Heart left ventricle (tissue), 16 donors: Measurements from ENCODE around the gene VPS37C. TPM values are rescaled to one million over a fixed set of nuclear protein-coding genes. Genes with fewer than 3 reads are reported as not detected.

Experiments used
- ATAC-seq, 4 donors: fragments of 200-7000 bp; cut with Tn5 transposase; one replicate each; pipeline ENCODE4 v1.9.1; 2020 to 2022; ENCODE audit warnings: moderate library complexity in 4 of 4, mild to moderate bottlenecking in 3 of 4, moderate number of reproducible peaks in 1 of 4
- DNase-seq, 5 donors: peaks; one replicate each; pipeline ENCODE4 v3.0.0-alpha.2; 2020
- H3K27ac ChIP-seq, 12 donors: fragments of 200-600 bp; sonication (generic) in 4 of 12; one replicate each; pipeline versions ENCODE4 v1.5.0 to v1.8.0; 2016 to 2022; ENCODE audit warnings: mild to moderate bottlenecking in 2 of 12
- H3K27me3 ChIP-seq, 9 donors: fragments of 200-600 bp; sonication (generic) in 2 of 9; one replicate each; pipeline versions ENCODE4 v1.5.1 to v1.8.0; 2016 to 2022; ENCODE audit warnings: mild to moderate bottlenecking in 3 of 9
- H3K36me3 ChIP-seq, 9 donors: fragments of 200-600 bp; sonication (generic) in 2 of 9; one replicate each; pipeline versions ENCODE4 v1.5.0 to v1.8.0; 2018 to 2022; ENCODE audit warnings: mild to moderate bottlenecking in 2 of 9
- H3K4me1 ChIP-seq, 12 donors: fragments of 200-600 bp; sonication (generic) in 4 of 12; one replicate each; pipeline versions ENCODE4 v1.5.0 to v1.8.0; 2016 to 2022; ENCODE audit warnings: mild to moderate bottlenecking in 3 of 12
- H3K4me3 ChIP-seq, 12 donors: fragments of 200-600 bp; sonication (generic) in 4 of 12; one replicate each; pipeline versions ENCODE4 v1.5.0 to v1.8.0; 2017 to 2022; ENCODE audit warnings: mild to moderate bottlenecking in 9 of 12, moderate library complexity in 4 of 12
- H3K9me3 ChIP-seq, 12 donors: fragments of 200-600 bp; sonication (generic) in 4 of 12; one replicate each; pipeline versions ENCODE4 v1.5.0 to v1.8.0; 2016 to 2022; ENCODE audit warnings: mild to moderate bottlenecking in 1 of 12
- POLR2A ChIP-seq, 2 donors: fragments of 450-650 bp; IDR thresholded peaks; one replicate each; pipeline ENCODE4 v1.6.1; 2017; ENCODE audit warnings: antibody characterized with exemption in 2 of 2, mild to moderate bottlenecking in 2 of 2, moderate library complexity in 2 of 2
- WGBS, 4 donors: extraction: QIAGEN DNeasy Blood & Tissue Kit in 2 of 4; methylation state at CpG; one replicate each; pipeline versions ENCODE4 v1.1.5 to v1.1.7; 2013 to 2018; 5-methylcytosine and 5-hydroxymethylcytosine counted together
- intact Hi-C, 10 donors: fragments of 100-400 bp; cut with DNase I; formaldehyde crosslinking; loops; one replicate each; pipeline versions ENCODE4 v1.11.1 to v1.14.2; 2022
- polyA plus RNA-seq, 2 donors: library from polyadenylated mRNA; stranded (reverse); fragments of 200-250 nt; gene quantifications; one replicate each; pipeline ENCODE4 v1.2.3, GENCODE V29; 2013
- total RNA-seq, 9 donors: library from RNA; depleted of rRNA in 2 of 9; stranded (reverse); fragments of >200 nt in 2 of 9; fragmentation: NEBNext Ultra II Directional in 3 of 9; extraction: Animal tissue kit (Norgen Biotek cat#: 25700) in 3 of 9; gene quantifications; one replicate each; pipeline versions ENCODE4 v1.1.0 to v1.2.4, GENCODE V29; 2016 to 2023
- TF ChIP-seq, protein P1 (sequence below), 12 donors: fragments of 200-600 bp; sonication (generic) in 4 of 12; IDR thresholded peaks; one replicate each; pipeline versions ENCODE4 v1.5.0 to v1.8.0; 2018 to 2022; ENCODE audit warnings: antibody characterized with exemption in 12 of 12, mild to moderate bottlenecking in 5 of 12
- donor health status: ischemic (EF 13 %, LVEDD 7.1; RV severe dilation, severe dysfunction).
- donor health status: healthy with polysubstance abuse.
- donor health status: DM: no; HTN: yes; CAD: no.
- donor health status: DM: no; HTN: no; CAD: no.
- donor health status: ischemic (EF 25% LVEDD 6.9; RV normal size, moderate dysfunction).
- donor health status: ischemic (EF 25% LVEDD 5.7; RV mildly dilated, moderate dysfunction).
- donor health status: healthy.
- donor health status: DM: yes; HTN: yes; CAD: no.
- donor health status: ischemic (EF 35%, LVEDD 5.7; RV mildly dilated, moderate dysfunction).
- donor health status: nonischemic (EF 11% LVEDD 7.7; RV severe dilation, severe dysfunction).
- donor health status: DM: yes; HTN: yes; CAD: no.
- donor health status: PGD.
- donor health status: ischemic (EF 29% LVEDD 5.4; RV normal size, mild dysfunction).
- donor health status: nonischemic (EF 23%, LVEDD 6.1; RV moderate dilation, normal function).

The VPS37C gene
- total and polyA plus RNA-seq, 11 donors = 11.0 to 29.0 (median 17.1) TPM

GRCh38 chr11:61174949-61175348, 13.7 kb upstream of the VPS37C start:
- intact Hi-C loops = no loop called here
- ATAC-seq = no peak
- 75 to 86% (median 77%) methylated on average over 6 of the region's 6 CpGs for whole genome bisulfite sequencing, 4 donors

GRCh38 chr11:61174273-61174672, 13.0 kb upstream of the VPS37C start:
- no peaks in the 10 kb centered on the region for H3K36me3 ChIP-seq
- intact Hi-C loops = no loop called here
- DNase-seq (no peak), ATAC-seq (no peak)
- TF ChIP-seq, protein P1, sequence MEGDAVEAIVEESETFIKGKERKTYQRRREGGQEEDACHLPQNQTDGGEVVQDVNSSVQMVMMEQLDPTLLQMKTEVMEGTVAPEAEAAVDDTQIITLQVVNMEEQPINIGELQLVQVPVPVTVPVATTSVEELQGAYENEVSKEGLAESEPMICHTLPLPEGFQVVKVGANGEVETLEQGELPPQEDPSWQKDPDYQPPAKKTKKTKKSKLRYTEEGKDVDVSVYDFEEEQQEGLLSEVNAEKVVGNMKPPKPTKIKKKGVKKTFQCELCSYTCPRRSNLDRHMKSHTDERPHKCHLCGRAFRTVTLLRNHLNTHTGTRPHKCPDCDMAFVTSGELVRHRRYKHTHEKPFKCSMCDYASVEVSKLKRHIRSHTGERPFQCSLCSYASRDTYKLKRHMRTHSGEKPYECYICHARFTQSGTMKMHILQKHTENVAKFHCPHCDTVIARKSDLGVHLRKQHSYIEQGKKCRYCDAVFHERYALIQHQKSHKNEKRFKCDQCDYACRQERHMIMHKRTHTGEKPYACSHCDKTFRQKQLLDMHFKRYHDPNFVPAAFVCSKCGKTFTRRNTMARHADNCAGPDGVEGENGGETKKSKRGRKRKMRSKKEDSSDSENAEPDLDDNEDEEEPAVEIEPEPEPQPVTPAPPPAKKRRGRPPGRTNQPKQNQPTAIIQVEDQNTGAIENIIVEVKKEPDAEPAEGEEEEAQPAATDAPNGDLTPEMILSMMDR (IDR thresholded peaks at IDR 0.05) = no peak
- no peak for TF ChIP-seq POLR2A (IDR thresholded peaks at IDR 0.05)
- no peaks in the 10 kb centered on the region for H3K9me3 ChIP-seq
- peaks cover 0 to 10% (median 0%) of the 10 kb centered on the region in 9 donors for H3K27me3 ChIP-seq
- H3K4me1 ChIP-seq = peaks cover 0 to 14% (median 0%) of the 10 kb centered on the region in 12 donors
- 62 to 70% (median 64%) methylated on average over 5 to 6 of the region's 6 CpGs for WGBS, 4 donors
- H3K27ac ChIP-seq = no peak overlapping the region
- H3K4me3 ChIP-seq = no peak overlapping the region

More at GRCh38 chr11:61174949-61175348, 13.7 kb upstream of the VPS37C start:
- no peaks in the 10 kb centered on the region for H3K9me3 ChIP-seq
- TF ChIP-seq POLR2A (IDR thresholded peaks at IDR 0.05) = no peak
- no peak for DNase-seq
- no peak overlapping the region for H3K27ac ChIP-seq
- no peak overlapping the region for H3K4me3 ChIP-seq
- no peaks in the 10 kb centered on the region for H3K36me3 ChIP-seq
- peaks cover 0 to 14% (median 0%) of the 10 kb centered on the region in 12 donors for H3K4me1 ChIP-seq
- peaks cover 0 to 10% (median 0%) of the 10 kb centered on the region in 9 donors for H3K27me3 ChIP-seq

- Histone ChIP-seq H3K36me3 (no peaks in the 10 kb centered on the region), H3K4me1 (peaks cover 0 to 17% (median 0%) of the 10 kb centered on the region in 12 donors), H3K27me3 (peaks cover 0 to 15% (median 0%) of the 10 kb centered on the region in 9 donors), H3K4me3 (no peak overlapping the region), H3K9me3 (no peaks in the 10 kb centered on the region), H3K27ac (no peak overlapping the region)
- intact Hi-C loops = no loop called here
- no peak for DNase-seq
- ATAC-seq = no peak
- TF ChIP-seq, protein P1 (IDR thresholded peaks at IDR 0.05) = peak in 1 of 12 donors; percentile 15
- no peak for TF ChIP-seq POLR2A (IDR thresholded peaks at IDR 0.05)
- 66 to 82% (median 71%) methylated on average over 4 of the region's 4 CpGs for WGBS, 4 donors
These were observed 12.2 kb upstream of the VPS37C start for GRCh38 chr11:61173456-61173855.

DNA sequence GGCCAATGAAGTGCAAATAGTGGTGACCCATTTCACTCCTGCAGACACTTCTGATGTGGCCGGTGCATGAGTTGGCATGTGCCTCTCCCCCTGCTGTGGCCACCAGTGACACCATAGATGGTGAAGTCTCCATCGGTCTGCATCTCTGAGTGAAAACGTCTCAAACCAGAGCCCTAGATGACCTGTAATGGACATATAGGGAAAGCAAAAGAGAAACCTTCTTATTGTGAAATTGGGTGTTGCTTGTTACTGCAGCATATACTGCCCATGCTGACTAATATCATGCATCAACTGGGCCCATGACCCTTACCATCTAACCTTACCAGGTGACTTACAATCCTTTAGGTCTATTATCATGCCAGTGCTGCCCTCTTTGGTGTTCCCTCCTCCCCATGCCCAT, 11.7 kb upstream of the VPS37C start:
- DNase-seq (no peak), ATAC-seq (no peak)
- Histone ChIP-seq H3K27me3 (peaks cover 0 to 15% (median 0%) of the 10 kb centered on the region in 9 donors), H3K36me3 (no peaks in the 10 kb centered on the region), H3K4me3 (no peak overlapping the region), H3K9me3 (no peaks in the 10 kb centered on the region), H3K27ac (no peak overlapping the region), H3K4me1 (peaks cover 0 to 22% (median 0%) of the 10 kb centered on the region in 12 donors)
- no peak for TF ChIP-seq POLR2A (IDR thresholded peaks at IDR 0.05)
- TF ChIP-seq, protein P1 (IDR thresholded peaks at IDR 0.05) = no peak
- 90 to 100% (median 92%) methylated on average over 3 of the region's 3 CpGs for WGBS, 4 donors
- intact Hi-C loops = no loop called here

DNA sequence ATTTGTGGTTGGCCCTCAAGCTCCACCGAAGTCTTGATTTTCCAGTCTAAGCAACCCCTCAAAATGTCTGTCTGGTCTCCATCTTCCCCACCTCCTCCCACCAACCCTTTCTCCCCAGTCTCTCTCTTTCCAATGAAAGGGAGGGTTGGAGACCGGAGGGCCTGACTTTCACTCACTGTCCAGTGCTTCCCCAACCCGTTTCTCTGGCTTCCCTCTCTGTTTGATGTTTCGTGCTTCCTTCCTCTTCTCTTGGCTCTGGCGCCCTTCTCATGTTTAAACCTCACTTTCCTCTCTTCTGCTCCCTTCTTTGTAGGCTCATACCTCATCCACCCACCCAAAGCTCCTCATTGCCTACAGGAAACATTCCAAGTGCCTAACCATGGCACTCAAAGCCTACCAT, 11.1 kb upstream of the VPS37C start:
- peaks cover 0 to 15% (median 0%) of the 10 kb centered on the region in 9 donors for H3K27me3 ChIP-seq
- no peak for ATAC-seq
- H3K4me3 ChIP-seq = no peak overlapping the region
- peaks cover 0 to 27% (median 0%) of the 10 kb centered on the region in 12 donors for H3K4me1 ChIP-seq
- no peak overlapping the region for H3K27ac ChIP-seq
- 59 to 70% (median 69%) methylated on average over 5 of the region's 5 CpGs for WGBS, 4 donors
- no peaks in the 10 kb centered on the region for H3K9me3 ChIP-seq
- TF ChIP-seq, protein P1 (IDR thresholded peaks at IDR 0.05) = no peak
- TF ChIP-seq POLR2A (IDR thresholded peaks at IDR 0.05) = no peak
- intact Hi-C loops = no loop called here
- no peak for DNase-seq
- no peaks in the 10 kb centered on the region for H3K36me3 ChIP-seq
